ENCODE data around the gene MRGPRD.
A peak's percentile ranks its signal among the peaks of the same experiment; 100 is the strongest.
"Not testable (repeated sequence)": the region's sequence is repeated elsewhere in the genome, so short reads cannot be mapped to it uniquely, and the experiment has no call there.

Gene MRGPRD

GRCh38 chr11:69005631-69006368 is 25.0 kb upstream of the MRGPRD start:
- no peak for DNase-seq

DNA sequence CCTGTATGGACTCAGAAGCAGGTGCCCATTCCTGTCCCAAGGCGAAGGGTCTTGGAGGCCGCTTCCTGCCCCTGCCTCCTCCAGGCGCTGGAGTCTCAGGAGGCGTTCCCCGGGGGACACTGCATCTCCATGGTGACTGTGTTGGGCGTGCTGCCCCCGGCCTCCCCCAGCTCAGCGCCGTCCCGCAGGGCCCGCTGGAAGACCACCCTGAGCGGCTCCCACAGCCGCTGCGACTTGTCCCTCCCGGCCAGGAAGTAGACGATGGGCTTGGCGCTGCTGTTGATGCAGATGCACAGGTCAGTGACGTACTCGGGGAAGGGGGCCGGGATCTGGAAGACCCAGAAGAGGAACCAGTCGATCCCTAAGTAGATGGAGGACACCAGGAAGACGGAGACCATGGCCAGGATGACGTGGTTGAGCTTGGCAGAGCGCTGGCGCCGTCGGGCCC is 24.4 kb upstream of the MRGPRD start:
- no peak for DNase-seq

- no peak for DNase-seq
Observed at GRCh38 chr11:69004411-69005182, 23.8 kb upstream of the MRGPRD start.

DNA sequence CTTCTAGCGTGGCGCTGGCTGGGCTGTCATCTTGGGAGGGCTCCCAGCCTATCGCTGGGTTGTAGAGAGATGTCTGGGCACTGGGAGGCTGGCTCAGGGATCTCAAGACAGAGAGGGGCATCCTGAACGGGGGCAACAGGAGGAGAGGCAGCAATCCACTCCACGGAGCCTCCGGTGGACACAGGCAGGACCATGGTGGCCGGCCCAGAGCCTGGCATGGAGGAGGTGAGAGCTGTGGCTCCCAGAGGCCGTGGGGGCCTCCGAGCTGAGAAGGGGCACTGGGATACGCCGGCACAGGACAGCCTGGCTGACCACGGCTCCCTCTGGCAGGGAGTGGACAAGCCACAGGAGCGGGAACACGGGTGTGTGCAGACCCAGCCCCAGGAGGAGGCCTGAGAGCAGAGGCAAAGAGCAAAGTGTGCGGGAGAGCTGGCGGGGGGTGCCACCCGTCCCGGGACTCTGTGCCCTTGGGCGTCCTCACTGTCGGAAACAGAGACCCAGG is 23.1 kb upstream of the MRGPRD start:
- no peak for DNase-seq

GRCh38 chr11:69003301-69003865 is 22.6 kb upstream of the MRGPRD start:
- DNase-seq: no peak

- DNase-seq: no peak
Observed at GRCh38 chr11:69002570-69003231, 21.9 kb upstream of the MRGPRD start.

DNA sequence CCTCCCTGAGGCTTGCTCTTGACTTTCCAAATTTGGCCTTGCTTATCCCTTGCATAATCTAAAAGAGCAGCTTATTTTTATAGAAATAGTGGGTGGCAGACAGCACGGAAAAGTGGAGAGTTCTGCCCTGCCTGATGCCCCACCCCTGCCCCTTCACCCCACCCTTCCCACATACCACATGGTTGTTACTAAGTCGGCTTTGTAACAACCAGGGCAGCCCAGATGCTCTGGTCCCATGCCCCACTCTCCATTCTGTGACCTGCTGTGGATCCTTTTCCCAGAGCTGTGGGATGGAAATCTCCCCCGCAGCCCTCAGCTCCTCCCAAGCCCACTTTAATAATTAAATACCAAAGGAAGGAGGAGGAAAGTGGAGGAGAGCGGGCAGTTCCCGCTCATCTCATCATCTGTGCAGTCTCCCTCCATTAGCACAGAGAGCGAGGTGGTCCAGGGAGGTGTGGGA is 21.4 kb upstream of the MRGPRD start:
- DNase-seq: no peak

- no peak for DNase-seq
Observed at GRCh38 chr11:69001243-69002081, 20.7 kb upstream of the MRGPRD start.

GRCh38 chr11:69000831-69001242 is 20.1 kb upstream of the MRGPRD start:
- DNase-seq: peak in 1 of 2 experiments; percentile 10

GRCh38 chr11:69000391-69000790 is 19.6 kb upstream of the MRGPRD start:
- DNase-seq: no peak

DNA sequence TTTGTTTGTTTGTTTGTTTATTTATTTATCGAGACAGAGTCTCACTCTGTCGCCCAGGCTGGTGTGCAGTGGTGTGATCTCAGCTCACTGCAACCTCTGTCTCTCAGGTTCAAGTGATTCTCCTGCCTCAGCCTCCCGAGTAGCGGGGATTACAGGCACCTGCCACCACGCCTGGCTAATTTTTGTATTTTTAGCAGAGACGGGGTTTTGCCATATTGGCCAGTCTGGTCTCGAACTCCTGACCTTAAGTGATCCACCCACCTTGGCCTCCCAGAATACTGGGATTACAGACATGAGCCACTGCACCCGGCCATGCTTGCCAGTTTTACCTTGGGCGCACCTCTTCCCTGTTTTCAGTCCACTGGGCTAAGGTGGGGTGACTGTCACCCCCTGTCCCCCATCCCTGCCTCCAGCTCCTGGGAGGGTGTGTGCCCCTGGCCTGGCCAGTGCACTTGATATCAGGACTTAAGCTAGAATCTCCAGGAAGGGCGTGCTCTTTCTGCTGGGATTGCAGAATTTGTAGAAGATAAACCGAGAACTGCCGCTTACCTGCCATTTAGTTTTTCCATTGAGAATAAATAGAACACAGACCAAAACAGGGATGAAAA is 19.1 kb upstream of the MRGPRD start:
- DNase-seq: not testable (repeated sequence)

- no peak for DNase-seq
Observed at GRCh38 chr11:68999093-68999747, 18.4 kb upstream of the MRGPRD start.

DNA sequence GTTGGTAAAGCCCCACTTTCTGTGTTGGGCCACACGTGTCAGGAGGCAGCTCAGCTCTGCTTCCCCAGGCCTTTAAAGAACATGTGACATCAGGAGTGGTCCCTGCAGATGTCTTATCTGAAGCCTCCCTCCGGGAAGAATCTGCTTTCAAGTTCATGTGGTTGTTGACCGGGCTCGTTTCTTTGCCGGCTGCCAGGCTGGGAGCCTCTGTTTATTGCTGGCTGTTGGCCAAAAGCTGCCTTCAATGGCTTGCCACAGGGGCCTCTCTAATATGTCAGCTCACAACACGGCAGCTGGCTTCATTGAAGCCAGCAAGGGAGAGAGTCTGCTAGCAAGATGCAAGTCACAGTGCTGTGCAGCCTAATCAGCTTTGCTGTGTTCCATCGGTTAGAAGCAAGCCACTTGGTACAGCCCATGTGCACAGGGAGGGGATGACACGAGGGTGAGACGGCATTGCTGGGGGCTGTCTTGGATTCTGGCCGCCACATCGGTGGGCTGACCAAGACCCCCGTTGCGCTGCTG is 17.7 kb upstream of the MRGPRD start:
- no peak for DNase-seq

DNA sequence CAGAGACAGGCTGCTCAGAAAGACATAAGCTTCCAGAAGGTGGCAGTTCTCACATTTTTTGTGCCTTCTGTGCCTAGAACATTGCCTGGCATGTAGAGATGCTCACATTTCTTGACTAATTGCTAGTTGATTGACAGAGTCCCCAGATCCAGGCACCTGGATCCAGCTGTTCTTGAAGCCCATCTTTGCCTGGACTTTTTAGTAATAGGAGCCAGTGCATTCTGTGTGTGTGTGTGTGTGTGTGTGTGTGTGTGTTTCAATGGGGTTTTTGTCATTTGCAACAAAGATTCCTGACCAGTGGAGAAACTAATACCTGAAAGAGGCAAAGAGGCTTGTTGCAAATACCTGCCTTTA is 17.2 kb upstream of the MRGPRD start:
- no peak for DNase-seq

DNA sequence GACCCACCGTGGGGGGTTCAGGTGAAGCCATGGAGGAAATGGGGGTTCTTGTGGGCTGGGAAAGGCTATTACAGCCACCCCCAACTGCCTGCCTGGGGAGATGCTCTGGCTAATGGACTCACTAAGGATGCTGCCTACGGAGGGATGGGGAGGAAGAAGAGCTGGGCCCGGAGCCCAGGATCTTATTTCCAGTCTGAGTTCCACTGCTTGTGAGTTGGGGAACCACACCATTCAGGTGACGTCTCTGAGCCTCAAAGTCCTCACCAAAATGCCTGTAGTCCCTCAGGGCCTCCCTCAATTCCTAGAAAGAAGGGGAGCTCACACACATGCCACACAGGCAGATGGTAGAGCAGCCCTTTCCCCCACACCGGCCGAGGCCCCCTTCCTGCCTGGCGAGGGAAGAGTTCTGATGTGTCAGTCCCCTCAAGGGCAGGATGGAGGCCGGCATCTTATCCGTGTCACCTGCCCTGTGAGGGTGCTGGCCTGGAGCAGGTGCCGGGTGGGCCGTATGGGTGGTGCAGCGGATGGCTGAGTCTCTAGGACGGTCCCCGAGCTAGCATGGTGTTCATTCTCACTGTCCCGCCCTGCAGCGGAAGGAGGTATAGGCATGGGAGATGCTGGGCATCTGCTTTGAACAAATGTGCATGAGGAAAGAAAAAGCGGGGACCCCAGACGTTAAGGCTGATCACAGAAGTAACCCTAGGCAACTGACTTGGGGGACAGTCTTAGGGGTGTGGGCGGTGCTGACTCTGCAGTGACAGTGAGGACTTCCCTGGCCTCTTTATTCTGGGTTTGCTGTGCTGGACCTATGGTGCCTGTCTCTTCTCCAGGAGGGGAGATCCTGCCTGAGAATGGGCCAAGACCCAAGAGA is 16.6 kb upstream of the MRGPRD start:
- DNase-seq: no peak

DNA sequence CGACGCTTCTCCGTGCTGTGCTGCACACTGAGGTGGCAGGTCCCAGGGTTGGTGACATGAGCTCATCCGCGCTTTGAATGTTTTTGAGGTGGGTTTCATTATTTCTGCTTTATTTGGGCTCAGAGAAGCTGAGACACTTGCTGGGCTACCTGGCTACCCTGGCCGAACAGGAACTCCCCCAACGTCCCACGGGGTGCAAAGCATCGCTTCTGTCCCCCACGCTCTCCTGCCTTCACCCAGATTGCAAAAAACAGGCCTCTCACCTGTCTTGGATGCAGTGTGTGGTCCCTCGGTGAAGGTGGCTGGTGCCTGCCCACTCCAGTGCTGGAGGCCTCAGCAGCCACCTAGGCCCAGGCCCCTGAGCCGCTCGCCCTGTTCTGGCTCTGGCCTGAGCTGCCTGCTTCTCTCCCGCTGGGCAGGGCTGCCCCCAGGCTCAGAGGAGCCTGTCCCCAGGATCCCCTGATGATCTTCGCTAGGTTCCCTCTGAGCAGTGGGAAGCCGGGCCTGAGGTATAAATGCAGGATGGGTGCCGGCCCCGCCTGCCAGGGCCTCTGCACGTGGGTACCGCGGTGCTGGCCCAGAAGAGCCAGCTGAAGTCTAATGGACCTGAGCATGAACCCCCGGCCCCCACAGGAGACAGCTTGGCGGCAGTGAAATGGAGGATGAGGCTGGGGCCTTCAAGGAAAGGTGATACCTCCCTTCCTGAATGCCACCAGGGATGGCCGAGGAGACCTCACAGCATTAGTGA is 15.8 kb upstream of the MRGPRD start:
- no peak for DNase-seq

DNA sequence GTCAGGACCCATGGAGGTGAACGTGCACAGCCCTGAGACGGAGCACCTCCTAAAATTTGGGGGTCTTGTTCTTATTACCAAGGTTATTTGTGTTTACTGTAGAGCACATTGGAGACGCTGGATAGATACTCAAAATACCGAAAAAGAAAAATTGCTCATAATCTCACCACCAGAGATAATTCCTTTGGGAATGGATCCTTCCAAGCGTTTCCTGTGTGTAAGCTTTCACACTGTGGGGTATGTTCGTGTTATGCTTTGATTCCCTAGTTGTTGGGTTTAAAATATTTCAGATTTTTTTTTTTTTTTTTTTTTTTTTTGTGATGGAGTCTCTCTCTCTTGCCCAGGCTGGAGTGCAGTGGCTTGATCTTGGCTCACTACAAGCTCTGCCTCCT is 14.1 kb upstream of the MRGPRD start:
- DNase-seq: no peak

DNA sequence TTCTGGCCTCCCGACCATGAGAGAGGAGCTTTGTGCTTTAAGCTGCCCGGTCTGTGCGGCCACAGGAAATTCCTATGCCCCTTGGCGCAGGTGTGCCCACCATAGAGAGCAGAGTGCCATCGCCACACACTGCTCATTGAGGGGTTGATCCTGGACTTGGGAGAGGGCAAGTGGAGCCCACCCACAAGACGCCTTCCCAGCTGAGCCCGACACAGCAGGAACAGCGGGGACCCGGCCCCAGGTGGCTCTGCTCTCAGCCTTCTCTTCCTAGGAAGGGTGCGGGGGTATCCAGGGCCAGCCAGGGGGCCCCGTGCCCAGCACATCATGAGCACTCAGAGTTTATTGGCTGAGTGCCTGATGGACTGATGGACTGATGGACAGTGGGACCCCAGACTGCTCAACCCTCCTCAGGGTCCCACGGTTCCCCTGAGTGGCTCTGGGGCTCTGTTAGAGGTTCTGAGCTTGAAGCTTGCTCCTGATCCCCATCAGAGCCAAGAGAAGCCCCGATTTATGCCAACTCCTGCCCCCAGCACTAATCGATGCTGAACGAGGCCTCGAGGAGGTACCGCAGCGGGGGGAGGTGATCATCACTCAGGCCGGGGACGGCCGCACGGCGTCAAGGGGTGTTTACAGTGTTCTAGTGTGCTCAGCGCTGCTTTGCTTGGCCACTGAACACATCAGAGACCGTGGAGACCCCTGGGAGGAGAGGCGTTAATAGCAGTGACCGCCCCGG is 13.5 kb upstream of the MRGPRD start:
- no peak for DNase-seq

- DNase-seq: no peak
Observed at GRCh38 chr11:68993546-68993945, 12.8 kb upstream of the MRGPRD start.

All from AML-193 (cell line).